Measurements from ENCODE around the gene ZDHHC13.

ZDHHC13 gene

DNA sequence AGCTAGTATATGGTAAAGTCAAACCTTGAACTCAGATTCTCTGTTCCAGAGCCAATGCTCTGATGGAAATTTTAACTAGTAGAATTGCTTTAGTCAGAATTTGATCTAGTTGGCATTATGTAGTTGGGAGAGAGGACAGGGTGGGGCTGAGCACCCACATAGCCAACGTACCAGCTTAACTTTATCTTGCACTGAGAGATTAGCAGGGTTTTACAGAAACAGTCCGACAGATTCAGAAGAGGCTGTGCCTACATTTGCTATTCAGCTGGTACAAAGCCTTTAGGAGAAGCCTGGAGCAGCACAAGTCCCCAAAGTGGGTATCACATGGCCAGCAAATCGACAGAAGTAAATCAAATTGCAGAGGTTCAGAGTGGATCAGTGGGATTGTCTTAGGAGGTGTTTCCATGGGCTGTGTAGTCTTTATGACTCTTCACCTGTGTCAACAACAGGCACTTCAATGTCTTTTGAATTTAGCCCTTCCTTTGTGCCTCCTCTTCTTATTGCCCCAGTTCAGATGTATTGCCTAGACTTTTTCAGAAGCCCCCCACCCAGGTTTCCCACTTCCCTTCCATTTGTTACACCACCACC lies 92.1 kb downstream of the ZDHHC13 start:
- DNase-seq = no peak

DNA sequence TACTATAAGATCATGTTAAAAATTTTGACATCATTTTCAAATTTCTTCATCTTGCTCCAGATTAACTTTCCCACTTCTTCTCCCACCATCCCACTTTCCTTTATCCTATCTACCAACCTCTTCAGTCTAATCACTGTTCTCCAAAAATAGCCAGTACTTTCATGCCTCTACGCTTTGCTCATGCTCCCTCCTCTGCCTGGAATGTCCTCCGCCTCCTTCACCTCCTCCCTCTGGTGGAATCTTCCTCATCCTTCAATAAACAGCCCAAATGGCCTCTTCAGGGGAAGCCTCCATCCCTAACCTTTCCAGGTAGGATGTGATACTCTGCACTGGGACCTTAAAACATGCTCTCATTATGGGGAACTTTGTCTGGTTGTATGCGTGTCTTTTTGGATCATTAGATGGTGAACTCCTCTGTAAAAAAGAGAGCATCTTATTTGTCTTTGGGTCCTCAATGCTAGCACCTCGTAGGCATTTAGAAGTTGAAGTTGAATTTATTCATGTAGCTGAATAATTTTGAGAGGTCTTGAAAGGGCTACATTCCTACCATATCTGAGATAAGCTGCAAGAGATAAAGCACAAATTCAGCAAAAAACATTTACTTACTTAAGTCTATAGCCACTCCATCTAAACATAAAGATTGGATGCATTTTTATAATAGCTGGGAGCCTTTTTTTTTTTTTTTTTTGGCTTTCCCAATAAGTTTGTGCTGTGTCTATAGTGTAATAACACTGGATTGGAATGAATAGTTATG lies 92.8 kb downstream of the ZDHHC13 start:
- DNase-seq = no peak

DNA sequence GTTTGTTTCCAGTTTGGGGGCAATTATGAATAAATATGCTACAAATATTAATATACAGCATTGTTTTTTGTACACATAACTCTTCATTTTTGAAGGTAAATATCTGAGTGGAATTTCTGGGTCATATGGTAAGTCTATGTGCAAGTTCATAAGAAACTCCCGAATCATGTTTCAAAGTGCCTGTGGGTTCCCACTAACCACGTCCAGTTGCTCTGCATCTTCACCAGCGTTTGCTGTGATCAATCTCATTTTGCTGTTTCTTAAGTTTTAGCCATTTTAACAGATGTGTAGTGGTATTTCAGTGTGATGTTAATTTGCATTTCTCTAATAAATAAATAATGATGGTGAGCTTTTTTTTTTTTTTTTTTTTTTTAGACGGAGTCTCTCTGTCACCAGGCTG lies 99.1 kb downstream of the ZDHHC13 start:
- DNase-seq = no peak

DNA sequence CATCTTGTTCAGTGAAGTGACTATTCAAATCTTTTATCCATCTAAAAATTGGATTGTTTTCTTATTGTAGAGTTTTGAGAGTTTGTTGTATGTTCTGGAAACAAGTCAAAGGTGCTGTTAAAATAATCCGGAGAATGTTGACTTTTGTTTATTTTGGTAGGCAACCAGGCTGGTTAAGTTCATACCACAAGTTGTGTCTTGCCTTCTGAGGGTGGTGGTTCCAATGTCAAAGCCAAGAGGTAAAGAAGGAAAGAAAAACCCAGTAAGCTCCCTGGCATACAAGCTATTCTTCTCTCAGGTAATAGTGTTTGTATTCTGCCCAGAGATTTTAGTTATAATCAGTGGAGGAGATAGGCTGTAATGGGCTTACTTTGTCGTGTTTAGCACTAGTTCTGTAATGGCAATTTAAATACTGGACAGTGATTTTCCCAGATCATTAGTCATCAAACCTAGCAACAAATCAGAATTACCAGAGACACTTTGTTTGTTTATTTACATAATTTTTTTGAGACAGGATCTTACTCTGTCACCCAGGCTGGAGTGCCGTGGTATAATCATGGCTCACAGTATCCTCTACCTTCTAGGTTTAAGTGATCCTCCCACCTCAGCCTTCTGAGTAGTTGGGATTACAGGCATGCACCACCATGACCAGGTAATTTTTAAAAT lies 99.9 kb downstream of the ZDHHC13 start:
- no peak for DNase-seq

DNA sequence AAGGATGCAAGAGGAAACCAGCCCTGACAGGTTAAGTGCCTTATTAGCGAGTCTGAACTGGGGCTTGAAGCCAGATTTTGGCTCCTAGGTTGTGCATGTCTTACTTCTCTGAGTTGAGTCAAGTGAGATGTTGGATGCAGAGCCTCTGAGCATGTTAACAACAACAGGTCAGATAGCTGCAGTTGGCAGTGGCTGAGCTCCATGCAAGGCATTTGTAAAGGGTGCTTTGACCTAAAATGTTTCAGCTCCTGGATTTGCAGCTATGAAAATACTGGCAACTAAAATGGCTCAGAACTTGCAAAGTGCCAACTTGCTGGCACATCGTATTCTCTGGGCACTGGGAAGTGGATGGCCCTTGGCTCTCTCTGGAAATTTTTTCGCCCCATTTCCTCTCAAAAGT lies 101.2 kb downstream of the ZDHHC13 start:
- DNase-seq = no peak

DNA sequence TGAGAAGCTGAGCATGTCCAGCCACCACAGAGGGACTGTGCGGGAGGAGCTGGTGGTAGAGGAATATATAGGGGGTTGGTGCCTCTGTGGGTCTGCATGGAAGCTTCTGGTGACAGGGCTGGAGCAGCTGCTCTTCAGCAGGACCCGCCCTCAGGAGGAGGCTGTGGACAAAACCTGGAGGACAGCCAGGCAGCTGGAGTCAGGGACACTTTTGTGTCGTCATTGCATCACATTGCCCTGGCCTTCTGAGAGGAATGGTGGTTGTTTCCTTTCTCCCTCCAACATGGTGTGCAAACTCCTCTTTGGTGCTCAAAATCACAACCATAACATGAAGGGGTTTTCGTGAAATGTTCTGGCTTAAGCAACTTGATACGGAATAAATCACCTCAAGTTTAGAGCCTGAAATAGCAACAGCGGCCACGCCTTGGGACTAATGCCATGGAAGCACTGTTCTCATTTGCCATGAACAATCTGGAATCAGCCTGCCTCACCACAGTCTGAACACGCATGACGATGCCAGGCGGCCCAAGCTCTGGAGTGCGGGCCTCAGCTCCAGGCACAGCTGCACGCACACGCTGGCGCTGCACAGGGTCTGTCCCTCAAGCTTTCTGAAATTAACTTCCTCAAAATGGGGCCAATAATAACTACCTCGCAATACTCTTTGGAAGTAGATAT lies 102.0 kb downstream of the ZDHHC13 start:
- no peak for DNase-seq

DNA sequence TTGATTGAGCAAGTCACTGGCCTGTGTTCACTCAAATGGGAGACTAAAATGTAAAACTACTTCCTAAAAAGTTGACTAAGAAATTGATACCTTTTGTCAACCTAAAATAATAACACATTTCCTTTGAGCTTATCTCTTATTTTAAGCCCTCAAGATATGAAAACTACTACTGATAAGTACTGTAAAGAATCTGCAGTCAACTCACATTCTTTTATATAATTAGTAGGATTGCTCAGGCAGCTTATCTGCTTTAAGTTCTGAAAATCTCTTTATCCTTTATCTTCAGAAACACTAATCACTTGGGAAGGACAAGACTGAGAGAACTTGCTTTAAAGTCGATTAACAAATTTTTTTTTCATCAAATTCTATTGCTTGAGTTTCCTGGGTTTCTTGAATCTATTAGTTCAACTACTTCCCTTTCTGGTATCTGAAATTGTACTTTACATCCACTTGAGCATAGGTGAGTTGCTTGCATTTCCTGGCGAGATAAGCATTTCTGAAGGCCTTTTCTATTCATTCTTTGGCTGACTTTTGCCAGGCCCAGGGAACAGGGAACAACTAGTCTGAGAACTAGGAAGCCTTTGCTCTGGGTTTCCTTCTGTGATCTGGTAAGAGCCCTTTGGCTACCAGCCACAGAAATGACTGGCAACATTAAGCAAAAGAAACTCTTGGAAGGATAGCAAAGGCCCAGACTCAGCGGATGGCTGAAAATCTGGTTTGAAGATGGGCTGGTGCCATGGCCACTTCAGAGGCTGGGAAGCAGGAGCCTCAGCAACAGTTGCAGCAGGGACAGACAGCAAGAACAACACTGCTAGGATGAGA lies 104.1 kb downstream of the ZDHHC13 start:
- no peak for DNase-seq

DNA sequence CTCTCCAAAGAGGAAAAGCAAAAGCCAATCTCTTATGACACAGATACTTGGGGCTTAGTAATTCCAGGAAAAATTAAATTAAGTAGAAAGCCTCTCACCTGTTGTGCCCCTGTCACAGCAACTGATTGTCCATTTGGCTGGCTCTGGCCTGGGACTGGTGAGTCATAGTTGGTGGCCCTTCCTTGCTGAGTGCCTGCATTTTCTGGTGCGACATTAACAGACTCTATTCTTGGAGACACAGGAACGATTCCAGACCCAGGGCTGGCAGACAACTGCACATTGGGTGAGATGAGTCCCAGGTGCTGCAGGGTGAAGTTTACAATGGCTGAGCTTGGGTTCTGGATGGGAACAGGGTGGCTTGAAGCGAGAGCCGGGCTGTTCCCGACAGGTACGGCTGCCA lies 108.2 kb downstream of the ZDHHC13 start:
- no peak for DNase-seq

DNA sequence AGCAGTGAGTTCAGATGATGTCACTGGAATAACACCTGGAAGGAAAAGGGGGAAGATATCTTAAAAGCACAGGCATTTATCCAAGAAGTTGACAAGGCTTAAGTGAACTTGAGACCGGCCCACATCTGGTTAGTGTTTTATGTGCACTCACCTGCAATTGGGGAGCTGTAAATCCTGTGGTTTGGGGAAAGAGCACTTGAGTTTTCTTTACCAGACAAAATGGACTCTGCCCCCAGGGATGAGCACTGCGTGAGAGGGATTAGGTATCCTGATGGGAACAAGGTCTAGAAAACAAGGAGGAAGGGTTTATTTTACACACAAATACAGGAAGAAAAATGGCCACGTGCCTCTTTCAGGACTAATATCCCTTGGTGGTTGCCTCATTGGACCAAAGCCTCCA lies 108.6 kb downstream of the ZDHHC13 start:
- no peak for DNase-seq
